GM12892 (cell line): ENCODE measurements around the gene WNT9B.

Experiments
- POLR2A ChIP-seq: IDR thresholded peaks from 2 replicates; pipeline ENCODE4 v1.6.1; 2011; ENCODE audit warnings: low read depth, low read length, control low read depth
- POLR2AphosphoS5 ChIP-seq: IDR thresholded peaks from 2 replicates; pipeline ENCODE4 v1.6.1; 2011; ENCODE audit warnings: low read depth, low read length, control low read depth
- TAF1 ChIP-seq: IDR thresholded peaks from 2 replicates; pipeline ENCODE4 v1.6.1; 2011; ENCODE audit warnings: low read depth, mild to moderate bottlenecking, control low read depth, low read length, borderline replicate concordance

DNA sequence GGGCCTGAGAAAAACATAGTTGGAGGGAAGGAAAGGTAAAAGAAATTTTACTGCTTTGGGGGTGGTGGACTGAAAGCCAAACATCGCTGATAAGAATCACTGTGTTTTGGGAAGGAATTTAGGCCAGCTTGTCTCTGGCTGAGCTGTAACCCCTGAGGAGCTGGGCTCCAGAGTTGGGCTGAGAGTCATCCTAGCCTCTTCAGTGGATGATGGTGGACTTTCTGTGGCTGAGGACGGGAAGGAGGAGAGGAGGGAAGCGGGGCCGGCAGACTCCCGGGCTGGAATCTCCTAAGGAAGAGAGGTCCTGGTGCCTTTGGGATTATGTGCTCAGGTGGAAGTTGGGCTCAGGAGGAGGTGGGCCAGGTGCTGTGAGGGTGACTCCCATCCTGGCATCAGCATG is 8.6 kb downstream of the WNT9B start:
- TF ChIP-seq POLR2A (no peak), POLR2AphosphoS5 (no peak), TAF1 (no peak)
